HS-27A (cell line): Measurements from ENCODE around the gene SCAANT1.

ENCODE experiments used
- DNase-seq: peaks from one replicate; pipeline ENCODE4 v3.0.0-alpha.2; 2012; ENCODE audit warnings: low read depth, missing footprints

SCAANT1 gene

GRCh38 chr3:63863150-63864007, 48.8 kb downstream of the SCAANT1 start, which contains the start of the genes ATXN7 and THOC7:
Gene ATXN7 (plus strand): TSS chr3:63863867. CDS start chr3:63912599, 48,732 bp downstream.
Gene THOC7 (minus strand): TSS chr3:63863805. CDS start chr3:63863790, 15 bp downstream.
- no peak for DNase-seq

DNA sequence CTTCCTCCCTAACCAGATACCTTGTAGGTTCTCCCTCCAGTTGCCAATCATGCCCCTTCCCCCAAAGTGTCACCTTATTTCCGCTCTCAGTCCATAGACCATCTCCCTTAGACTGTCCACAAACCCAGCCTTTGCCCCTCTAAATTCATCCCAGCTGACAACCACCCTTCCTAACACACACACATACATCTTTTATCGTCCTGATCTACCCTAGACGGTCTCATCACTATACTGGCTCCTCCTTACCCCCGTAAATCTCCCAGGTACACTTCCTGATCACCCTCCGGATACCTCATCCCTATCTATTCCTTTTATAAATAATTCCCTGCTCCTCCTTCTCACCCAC, 49.4 kb downstream of the SCAANT1 start:
- DNase-seq, result no peak
